Kidney epithelial cell (primary cell): ENCODE measurements around the gene MAP4K5. TPM values are rescaled to one million over a fixed set of nuclear protein-coding genes. Genes with fewer than 3 reads are reported as not detected.

Experiments used
- DNase-seq: peaks from one replicate; pipeline ENCODE4 v3.0.0-alpha.2; 2010; ENCODE audit warnings: low read depth
- H3K27me3 ChIP-seq: 2 replicates; pipeline ENCODE4 v1.6.0; 2011; ENCODE audit warnings: low read length; ENCODE audit not compliant: control insufficient read depth, insufficient read depth
- H3K36me3 ChIP-seq: 2 replicates; pipeline ENCODE4 v1.5.1; 2011; ENCODE audit warnings: low read length; ENCODE audit not compliant: control insufficient read depth, insufficient read depth
- H3K4me3 ChIP-seq: 2 replicates; pipeline ENCODE4 v1.5.1; 2011; ENCODE audit warnings: low read depth, mild to moderate bottlenecking, control low read depth, low read length
- total RNA-seq: library from RNA; depleted of rRNA; stranded (reverse); fragments of >200 nt; gene quantifications from 2 replicates; pipeline ENCODE4 v1.2.3, GENCODE V29; 2015
- TF ChIP-seq, protein P1 (sequence below): IDR thresholded peaks from 2 replicates; pipeline ENCODE4 v1.5.1; 2011; ENCODE audit warnings: mild to moderate bottlenecking, moderate library complexity, low read length, control low read depth, inconsistent platforms; ENCODE audit not compliant: insufficient read depth, poor library complexity, severe bottlenecking

The MAP4K5 gene
- total RNA-seq, 1 donor from 2014 or later = 131 TPM

DNA sequence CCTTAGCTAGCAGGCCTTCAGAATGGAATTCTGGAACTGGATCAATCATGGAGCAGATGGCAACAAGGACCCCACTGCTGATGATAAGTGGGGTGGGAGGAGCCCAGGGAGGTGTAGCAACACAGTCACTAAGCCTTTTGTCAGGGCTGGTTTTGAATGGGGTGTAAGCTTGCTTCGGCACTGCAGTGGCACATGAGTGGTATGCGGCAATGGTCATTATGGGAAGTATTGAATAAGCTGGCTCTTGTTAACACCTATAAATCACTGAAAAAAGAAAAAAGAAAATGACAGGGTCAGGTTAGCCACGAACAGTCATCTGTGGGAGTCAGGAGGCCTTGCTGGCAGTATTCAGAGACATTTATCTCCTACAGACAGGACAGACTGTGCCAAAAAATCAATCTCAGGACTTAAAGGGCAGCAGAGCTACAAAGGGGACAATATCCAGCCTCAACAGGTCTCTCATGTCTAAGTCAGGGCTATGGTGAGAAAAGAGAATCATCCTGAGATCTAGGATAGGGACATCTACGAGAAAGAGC, 154.8 kb downstream of the MAP4K5 start:
- Histone ChIP-seq H3K4me3 (no peak overlapping the region), H3K27me3 (no peaks in the 10 kb centered on the region), H3K36me3 (peaks cover 1% of the 10 kb centered on the region)
- DNase-seq = no peak
- TF ChIP-seq, protein P1, sequence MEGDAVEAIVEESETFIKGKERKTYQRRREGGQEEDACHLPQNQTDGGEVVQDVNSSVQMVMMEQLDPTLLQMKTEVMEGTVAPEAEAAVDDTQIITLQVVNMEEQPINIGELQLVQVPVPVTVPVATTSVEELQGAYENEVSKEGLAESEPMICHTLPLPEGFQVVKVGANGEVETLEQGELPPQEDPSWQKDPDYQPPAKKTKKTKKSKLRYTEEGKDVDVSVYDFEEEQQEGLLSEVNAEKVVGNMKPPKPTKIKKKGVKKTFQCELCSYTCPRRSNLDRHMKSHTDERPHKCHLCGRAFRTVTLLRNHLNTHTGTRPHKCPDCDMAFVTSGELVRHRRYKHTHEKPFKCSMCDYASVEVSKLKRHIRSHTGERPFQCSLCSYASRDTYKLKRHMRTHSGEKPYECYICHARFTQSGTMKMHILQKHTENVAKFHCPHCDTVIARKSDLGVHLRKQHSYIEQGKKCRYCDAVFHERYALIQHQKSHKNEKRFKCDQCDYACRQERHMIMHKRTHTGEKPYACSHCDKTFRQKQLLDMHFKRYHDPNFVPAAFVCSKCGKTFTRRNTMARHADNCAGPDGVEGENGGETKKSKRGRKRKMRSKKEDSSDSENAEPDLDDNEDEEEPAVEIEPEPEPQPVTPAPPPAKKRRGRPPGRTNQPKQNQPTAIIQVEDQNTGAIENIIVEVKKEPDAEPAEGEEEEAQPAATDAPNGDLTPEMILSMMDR = no peak

DNA sequence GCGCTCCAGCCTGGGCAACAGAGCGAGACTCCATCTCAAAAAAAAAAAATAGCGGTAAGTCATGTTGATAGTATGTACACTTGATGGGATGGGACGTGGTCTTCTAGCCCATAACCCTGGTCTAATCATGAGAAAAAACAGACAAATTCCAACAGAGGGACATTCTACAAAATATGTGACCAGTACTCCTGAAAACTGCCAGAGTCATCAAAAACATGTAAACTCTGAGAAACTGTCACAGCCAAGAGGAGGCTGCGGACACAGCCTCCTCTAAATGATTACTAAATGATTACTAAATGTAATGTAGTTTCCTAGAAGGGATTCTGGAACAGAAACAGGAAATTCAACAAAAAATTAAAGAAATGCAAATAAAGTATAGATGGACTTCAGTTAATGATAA, 156.6 kb downstream of the MAP4K5 start:
- TF ChIP-seq, protein P1 = no peak
- no peak overlapping the region for H3K4me3 ChIP-seq

DNA sequence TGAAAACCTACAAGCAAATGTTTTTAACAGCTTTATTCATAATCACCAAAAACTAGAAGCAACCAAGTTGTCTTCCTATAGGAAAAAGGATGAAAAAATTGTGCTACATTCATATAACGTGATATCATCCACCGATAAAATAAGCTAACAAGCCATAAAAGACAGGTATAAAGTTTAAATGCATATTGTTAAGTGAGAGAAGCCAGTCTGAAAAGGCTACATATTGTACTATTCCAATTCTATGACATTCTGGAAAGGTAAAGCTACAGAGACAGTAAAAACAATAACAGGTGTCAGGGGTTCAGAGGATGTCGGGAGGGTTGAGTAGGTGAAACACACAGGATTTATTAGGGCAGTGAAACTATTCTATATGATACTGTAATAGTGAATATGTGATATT, 158.4 kb downstream of the MAP4K5 start:
- TF ChIP-seq, protein P1 = no peak
- H3K27me3 ChIP-seq = no peaks in the 10 kb centered on the region
- no peak for DNase-seq
- no peak overlapping the region for H3K4me3 ChIP-seq
- peaks cover 1% of the 10 kb centered on the region for H3K36me3 ChIP-seq

More for the DNA sequence above, 156.6 kb downstream of the MAP4K5 start:
- Histone ChIP-seq H3K36me3 (peaks cover 1% of the 10 kb centered on the region), H3K27me3 (no peaks in the 10 kb centered on the region)
- DNase-seq = no peak

DNA sequence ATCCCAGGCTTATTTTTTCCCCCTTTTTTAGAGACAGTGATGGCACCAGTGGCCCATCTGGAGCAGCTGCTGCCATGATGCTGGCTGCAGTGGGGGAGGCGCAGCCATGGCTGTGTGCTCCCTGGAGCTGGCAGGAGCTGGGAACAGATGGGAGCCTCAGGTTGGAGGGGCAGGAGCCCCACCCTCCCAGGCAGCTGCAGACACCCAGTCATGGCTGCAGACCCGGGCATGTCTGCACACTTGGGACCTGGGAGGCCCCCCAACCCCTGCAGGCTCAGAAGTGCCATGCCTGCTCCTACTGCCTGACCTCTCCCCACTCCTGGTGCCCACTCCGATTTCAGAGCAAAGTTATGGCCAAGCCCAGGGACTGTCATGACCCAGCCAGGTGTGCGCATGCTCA, 160.8 kb downstream of the MAP4K5 start:
- no peak for DNase-seq
- Histone ChIP-seq H3K27me3 (no peaks in the 10 kb centered on the region), H3K4me3 (no peak overlapping the region), H3K36me3 (no peaks in the 10 kb centered on the region)
- TF ChIP-seq, protein P1 = no peak

Other genes with a start within 250 kb of the MAP4K5 start
- 6.6 and 7.3 TPM in 2 replicates for gene L2HGDH, start 220.3 kb downstream of the MAP4K5 start, total RNA-seq
- 14.0 and 27.5 TPM in 2 replicates for gene DMAC2L, start 220.2 kb downstream of the MAP4K5 start, total RNA-seq
- gene CDKL1, start 135.7 kb downstream of the MAP4K5 start, total RNA-seq = 1.2 and 2.4 TPM in 2 replicates
- 3.1 and 4.2 TPM in 2 replicates for gene ATL1, start 27.6 kb upstream of the MAP4K5 start, total RNA-seq
- gene SAV1, start 135.7 kb upstream of the MAP4K5 start, total RNA-seq = 25.3 and 31.1 TPM in 2 replicates